ACC112 (cell line): ENCODE results near the gene NOTUM.

ENCODE experiments used
- H2AFZ ChIP-seq: fragments of 200-600 bp; sonication (generic); one replicate; pipeline ENCODE4 v1.6.0; 2017; ENCODE audit warnings: antibody characterized with exemption, low read length; ENCODE audit not compliant: unreplicated experiment
- H3K27ac ChIP-seq: fragments of 200-600 bp; sonication (generic); 2 replicates; pipeline ENCODE4 v1.5.1; 2014; ENCODE audit warnings: low read depth, mild to moderate bottlenecking, antibody characterized with exemption, low read length, moderate library complexity
- H3K27me3 ChIP-seq: fragments of 200-600 bp; sonication (generic); 2 replicates; pipeline ENCODE4 v1.6.1; 2014; ENCODE audit warnings: mild to moderate bottlenecking, antibody characterized with exemption, low read length, moderate library complexity, mixed read lengths; ENCODE audit not compliant: insufficient read depth
- H3K36me3 ChIP-seq: fragments of 200-600 bp; sonication (generic); 2 replicates; pipeline ENCODE4 v1.6.1; 2016; ENCODE audit warnings: mild to moderate bottlenecking, antibody characterized with exemption, low read length, moderate library complexity, mixed read lengths; ENCODE audit not compliant: insufficient read depth
- H3K4me1 ChIP-seq: fragments of 200-600 bp; sonication (generic); one replicate; pipeline ENCODE4 v1.6.1; 2016; ENCODE audit warnings: low read length, mixed read lengths; ENCODE audit not compliant: insufficient read depth, unreplicated experiment, control insufficient read depth
- H3K4me3 ChIP-seq: fragments of 200-600 bp; sonication (generic); 2 replicates; pipeline ENCODE4 v1.5.1; 2014; ENCODE audit warnings: mild to moderate bottlenecking, low read depth, low read length
- H3K79me2 ChIP-seq: fragments of 200-600 bp; sonication (generic); one replicate; pipeline ENCODE4 v1.6.0; 2016; ENCODE audit warnings: low read length; ENCODE audit not compliant: control insufficient read depth, unreplicated experiment, insufficient read depth

NOTUM gene

GRCh38 chr17:81995463-81996231 is 34.7 kb upstream of the NOTUM start:
- Histone ChIP-seq H3K27ac (no peak overlapping the region), H3K36me3 (no peaks in the 10 kb centered on the region), H2AFZ (no peak overlapping the region), H3K79me2 (no peaks in the 10 kb centered on the region), H3K4me1 (peaks cover 8% of the 10 kb centered on the region), H3K27me3 (no peaks in the 10 kb centered on the region), H3K4me3 (no peak overlapping the region)

- Histone ChIP-seq H3K27me3 (no peaks in the 10 kb centered on the region), H3K79me2 (no peaks in the 10 kb centered on the region), H3K36me3 (no peaks in the 10 kb centered on the region), H3K4me1 (peaks cover 8% of the 10 kb centered on the region), H2AFZ (no peak overlapping the region), H3K27ac (no peak overlapping the region), H3K4me3 (no peak overlapping the region)
Measured at GRCh38 chr17:81994593-81995462, 33.8 kb upstream of the NOTUM start.

- peaks cover 8% of the 10 kb centered on the region for H3K4me1 ChIP-seq
- no peaks in the 10 kb centered on the region for H3K27me3 ChIP-seq
- no peak overlapping the region for H3K4me3 ChIP-seq
- no peaks in the 10 kb centered on the region for H3K79me2 ChIP-seq
- H2AFZ ChIP-seq = no peak overlapping the region
- H3K36me3 ChIP-seq = no peaks in the 10 kb centered on the region
- H3K27ac ChIP-seq = no peak overlapping the region
Measured at GRCh38 chr17:81993729-81994592, 33.0 kb upstream of the NOTUM start.

GRCh38 chr17:81992306-81993102 is 31.5 kb upstream of the NOTUM start:
- peaks cover 8% of the 10 kb centered on the region for H3K4me1 ChIP-seq

GRCh38 chr17:81991684-81992305 is 30.8 kb upstream of the NOTUM start:
- Histone ChIP-seq H3K4me1 (peaks cover 8% of the 10 kb centered on the region), H3K36me3 (no peaks in the 10 kb centered on the region), H2AFZ (no peak overlapping the region), H3K27me3 (no peaks in the 10 kb centered on the region), H3K27ac (no peak overlapping the region), H3K79me2 (no peaks in the 10 kb centered on the region), H3K4me3 (no peak overlapping the region)

More at GRCh38 chr17:81992306-81993102, 31.5 kb upstream of the NOTUM start:
- no peak overlapping the region for H3K4me3 ChIP-seq
- no peaks in the 10 kb centered on the region for H3K79me2 ChIP-seq
- no peaks in the 10 kb centered on the region for H3K27me3 ChIP-seq
- no peaks in the 10 kb centered on the region for H3K36me3 ChIP-seq
- no peak overlapping the region for H2AFZ ChIP-seq
- no peak overlapping the region for H3K27ac ChIP-seq

- H2AFZ ChIP-seq = no peak overlapping the region
- no peaks in the 10 kb centered on the region for H3K79me2 ChIP-seq
- no peak overlapping the region for H3K4me3 ChIP-seq
- no peak overlapping the region for H3K27ac ChIP-seq
- peaks cover 8% of the 10 kb centered on the region for H3K4me1 ChIP-seq
- H3K27me3 ChIP-seq = no peaks in the 10 kb centered on the region
- H3K36me3 ChIP-seq = no peaks in the 10 kb centered on the region
Measured at GRCh38 chr17:81990836-81991683, 30.1 kb upstream of the NOTUM start.

GRCh38 chr17:81987161-81987770 is 26.3 kb upstream of the NOTUM start:
- no peak overlapping the region for H3K27ac ChIP-seq
- H2AFZ ChIP-seq = no peak overlapping the region
- no peak overlapping the region for H3K4me3 ChIP-seq
- no peaks in the 10 kb centered on the region for H3K27me3 ChIP-seq
- no peaks in the 10 kb centered on the region for H3K36me3 ChIP-seq
- peaks cover 8% of the 10 kb centered on the region for H3K4me1 ChIP-seq
- H3K79me2 ChIP-seq = no peaks in the 10 kb centered on the region

- H3K4me1 ChIP-seq = peaks cover 2% of the 10 kb centered on the region
- H3K79me2 ChIP-seq = no peaks in the 10 kb centered on the region
- no peaks in the 10 kb centered on the region for H3K27me3 ChIP-seq
- no peak overlapping the region for H3K27ac ChIP-seq
- H3K4me3 ChIP-seq = no peak overlapping the region
- no peak overlapping the region for H2AFZ ChIP-seq
- H3K36me3 ChIP-seq = no peaks in the 10 kb centered on the region
Measured at GRCh38 chr17:81986606-81987005, 25.6 kb upstream of the NOTUM start.
